GM13976 (cell line): ENCODE data around the gene STC2.

ENCODE experiments used
- DNase-seq: peaks from one replicate; pipeline ENCODE4 v3.0.0; 2012; ENCODE audit warnings: low spot score
- CTCF ChIP-seq: IDR thresholded peaks from 2 replicates; pipeline ENCODE4 v1.5.1; 2012; ENCODE audit warnings: borderline replicate concordance, mild to moderate bottlenecking; ENCODE audit not compliant: insufficient read depth; ENCODE audit errors: extremely low read depth, missing control alignments, control extremely low read depth
- in situ Hi-C: fragments of 300-500 bp; cut with MboI; formaldehyde crosslinking; loops from one replicate; pipeline ENCODE4 v1.12.0; 2022; ENCODE audit warnings: low sequenced_read_pairs, mixed read lengths, inconsistent platforms; ENCODE audit not compliant: unreplicated experiment

The STC2 gene

GRCh38 chr5:173308226-173308625 is 20.0 kb downstream of the STC2 start:
- in situ Hi-C loops = loop anchor here (25.0 kb wide), 1 partner anchor 254 kb away; no protein-coding TSS in a partner anchor
- no peak for TF ChIP-seq CTCF
- no peak for DNase-seq

GRCh38 chr5:173307695-173308094 is 20.5 kb downstream of the STC2 start:
- in situ Hi-C loops = loop anchor here (25.0 kb wide), 1 partner anchor 255 kb away; no protein-coding TSS in a partner anchor
- no peak for TF ChIP-seq CTCF
- no peak for DNase-seq

- no peak for TF ChIP-seq CTCF
- no peak for DNase-seq
- in situ Hi-C loops = loop anchor here (25.0 kb wide), 1 partner anchor 256 kb away; no protein-coding TSS in a partner anchor
These were observed 21.5 kb downstream of the STC2 start for GRCh38 chr5:173306695-173307094.

- no peak for DNase-seq
- in situ Hi-C loops = loop anchor here (25.0 kb wide), 1 partner anchor 258 kb away; no protein-coding TSS in a partner anchor
- TF ChIP-seq CTCF = no peak
These were observed 23.6 kb downstream of the STC2 start for GRCh38 chr5:173304591-173304988.

GRCh38 chr5:173303878-173304590 is 24.2 kb downstream of the STC2 start:
- no peak for DNase-seq
- in situ Hi-C loops = loop anchor here (25.0 kb wide), 1 partner anchor 258 kb away; no protein-coding TSS in a partner anchor
- no peak for TF ChIP-seq CTCF

GRCh38 chr5:173302546-173303155 is 25.6 kb downstream of the STC2 start:
- TF ChIP-seq CTCF = no peak
- in situ Hi-C loops = loop anchor here (25.0 kb wide), 1 partner anchor 260 kb away; no protein-coding TSS in a partner anchor
- no peak for DNase-seq
